ENCODE results near the gene PANK4. TPM values are rescaled to one million over a fixed set of nuclear protein-coding genes. Genes with fewer than 3 reads are reported as not detected.

Gene PANK4
- total and polyA plus RNA-seq, 9 of the 15 experiments (the other 6 are each of a cell fraction or from before 2014, with no cell fraction given), result 0.93 to 55.6 (median 31.5) TPM

- peak; percentile 72; the same call in 1 of the 2 replicates for TF ChIP-seq ZNF449 (CRISPR knock-in tag; IDR thresholded peaks at IDR 0.05)
- TF ChIP-seq ZKSCAN1 (IDR thresholded peaks at IDR 0.05; ENCODE audit: low read depth, low read length), result no peak
- no peak for TF ChIP-seq NCOA1 (IDR thresholded peaks at IDR 0.05; ENCODE audit: low read depth)
- TF ChIP-seq RREB1 (CRISPR knock-in tag; IDR thresholded peaks at IDR 0.05), result 0 out of 2 replicates have a peak, but pooled peaks have one; percentile 37
- TF ChIP-seq FOXM1 (IDR thresholded peaks at IDR 0.05; ENCODE audit: low read depth), result no peak
- TF ChIP-seq FOXM1 (CRISPR knock-in tag; IDR thresholded peaks at IDR 0.05; ENCODE audit: low read depth), result 0 out of 2 replicates have a peak, but pooled peaks have one; percentile 45
- TF ChIP-seq TCFL5 (CRISPR knock-in tag; conservative IDR thresholded peaks at IDR 0.05), result peak; percentile 81
- peak; percentile 98 for TF ChIP-seq ZNF584 (CRISPR knock-in tag; IDR thresholded peaks at IDR 0.05; ENCODE audit: low read depth)
- no peak for TF ChIP-seq SPI1 (IDR thresholded peaks at IDR 0.05; ENCODE audit: borderline replicate concordance, low read depth, low read length)
- TF ChIP-seq FOXK1 (CRISPR knock-in tag; IDR thresholded peaks at IDR 0.05; ENCODE audit: borderline replicate concordance), result no peak
- TF ChIP-seq MTA3 (IDR thresholded peaks at IDR 0.05; ENCODE audit: borderline replicate concordance), result no peak
- TF ChIP-seq ZMIZ1 (IDR thresholded peaks at IDR 0.05; ENCODE audit: low read depth in 2 of 2, low read length in 2 of 2), result peak in 1 of 2 experiments; percentile 53; a peak in 1 of 4 replicates
- no peak for TF ChIP-seq MEF2A (IDR thresholded peaks at IDR 0.05; ENCODE audit: control insufficient read depth, low read depth, low read length)
Measured at GRCh38 chr1:2525920-2526823, at the start of gene PANK4 (continued).
